NOMO-1 treated with DMSO at 0.1 percent for 48 hours (cell line): ENCODE measurements around the gene JAKMIP2.
A peak's percentile ranks its signal among the peaks of the same experiment; 100 is the strongest.
"Not testable (repeated sequence)": the region's sequence is repeated elsewhere in the genome, so short reads cannot be mapped to it uniquely, and the experiment has no call there.

Source experiments
- DNase-seq: peaks from one replicate; lab custom pipeline; 2025; ENCODE audit not compliant: unreplicated experiment; lab: John Stamatoyannopoulos, UW

The JAKMIP2 gene

DNA sequence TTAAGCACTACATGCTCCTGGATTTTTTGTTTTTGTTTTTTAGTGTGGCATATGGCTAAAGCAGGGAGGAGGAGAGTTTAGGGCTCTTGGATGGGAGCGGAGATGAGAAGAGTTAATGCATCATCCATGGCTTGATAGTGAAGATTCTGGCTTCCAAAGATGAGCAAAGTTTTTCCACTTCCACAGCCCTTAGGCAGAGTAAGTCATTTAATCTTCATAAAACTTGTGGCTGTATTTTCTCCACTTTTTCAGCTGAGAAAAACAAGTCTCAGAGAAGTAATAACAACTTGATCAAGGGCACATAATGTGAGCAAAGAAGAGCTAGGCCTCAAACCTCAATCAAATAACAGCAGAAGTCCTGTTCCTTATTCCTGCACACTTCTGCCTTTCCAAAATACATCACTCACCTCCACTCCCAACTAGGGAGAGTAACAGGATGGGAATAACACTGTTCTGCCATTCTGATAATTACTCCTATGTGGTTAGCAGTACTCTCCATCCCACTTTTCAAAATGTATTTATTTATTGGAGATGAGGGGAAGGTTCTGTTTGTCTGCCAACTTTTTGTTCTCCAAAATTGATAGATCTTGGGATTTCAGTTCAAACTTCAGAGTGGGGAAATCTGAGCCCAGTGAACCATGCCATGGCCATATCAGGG, 218.9 kb downstream of the JAKMIP2 start:
- no peak for DNase-seq

DNA sequence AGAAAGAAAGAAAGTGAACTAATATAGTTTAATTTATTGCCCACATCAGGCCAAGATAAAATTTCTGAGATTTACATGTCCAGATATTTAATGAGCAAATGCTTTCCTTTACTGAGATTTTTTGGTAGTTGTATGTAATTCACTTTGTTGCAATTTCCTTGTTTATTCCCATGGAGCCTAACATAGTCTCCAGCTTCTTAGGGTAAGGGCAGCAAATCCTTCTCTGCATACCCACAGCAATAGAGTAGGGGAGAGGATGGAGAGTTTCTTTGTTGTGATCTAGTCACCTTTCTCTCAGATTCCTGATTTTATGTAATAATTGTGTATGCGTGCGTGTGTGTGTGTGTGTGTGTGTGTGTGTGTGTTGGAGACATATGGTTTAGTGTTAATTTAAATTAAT, 221.1 kb downstream of the JAKMIP2 start:
- no peak for DNase-seq

DNA sequence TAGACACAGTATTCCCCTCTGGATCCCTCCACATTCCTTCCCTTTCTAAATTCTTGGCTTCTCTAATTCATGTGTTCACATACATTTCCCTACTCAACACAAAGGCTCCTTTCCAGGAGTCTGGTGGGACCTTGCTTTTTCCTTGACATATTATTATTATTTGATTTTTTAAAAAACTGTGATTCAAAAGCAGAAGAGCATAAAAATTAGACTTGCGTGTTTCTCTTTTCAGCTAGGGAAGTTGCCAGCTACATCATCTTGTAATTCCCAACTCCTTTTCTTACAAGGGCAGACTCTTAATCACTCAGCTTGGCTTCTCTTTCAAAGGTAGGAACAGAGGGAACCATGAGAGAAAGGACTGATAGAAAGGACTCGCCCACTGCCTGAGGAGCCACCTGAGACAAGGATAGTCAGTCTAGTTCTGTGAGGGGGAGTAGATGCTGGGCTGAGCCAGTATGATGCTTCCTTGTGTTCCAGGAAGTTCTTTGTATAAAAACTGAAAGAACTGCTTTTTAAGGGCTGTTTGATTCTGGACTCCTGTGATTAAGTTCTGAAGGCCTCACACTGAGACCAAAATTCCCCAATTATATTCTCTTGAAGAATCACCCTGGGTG, 221.7 kb downstream of the JAKMIP2 start:
- DNase-seq: no peak

DNA sequence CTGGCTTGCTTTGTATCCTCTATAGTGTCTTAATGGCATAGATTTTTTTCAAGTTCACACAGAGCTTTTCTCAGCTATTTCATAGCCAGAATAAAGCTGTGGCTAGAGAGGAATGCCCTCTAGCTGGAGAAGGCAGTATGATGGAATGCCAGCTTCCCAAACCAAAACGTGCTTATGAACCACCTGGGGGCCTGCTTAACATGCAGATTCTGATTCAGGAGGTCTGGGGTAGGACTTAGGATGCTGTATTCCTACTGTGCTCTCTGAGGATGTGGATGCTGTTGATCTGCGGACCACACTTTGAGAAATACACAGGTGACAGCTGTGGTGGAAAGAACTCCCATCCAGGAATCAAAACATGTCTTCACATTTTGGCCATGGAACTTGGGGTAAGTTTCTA, 222.8 kb downstream of the JAKMIP2 start:
- DNase-seq: no peak

DNA sequence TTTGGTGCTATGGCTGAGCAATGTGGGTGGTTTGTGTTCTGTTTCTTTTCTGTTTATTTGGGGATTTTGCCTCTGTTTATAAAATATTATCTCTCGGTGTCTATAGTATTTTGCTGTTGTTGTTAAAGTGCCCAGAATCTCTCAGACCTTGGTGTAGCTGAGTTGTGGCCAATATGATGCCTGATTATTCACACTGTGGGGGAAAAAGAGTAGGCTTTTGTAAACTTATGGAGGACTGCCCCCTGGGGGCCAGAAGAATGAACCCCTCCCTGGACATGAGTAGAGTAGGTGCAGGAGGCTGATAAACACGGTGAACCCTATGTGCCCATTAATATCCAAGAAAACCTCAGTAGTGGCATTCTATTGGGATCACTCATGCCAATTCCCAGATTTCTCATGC, 223.7 kb downstream of the JAKMIP2 start:
- DNase-seq: peak; percentile 11

DNA sequence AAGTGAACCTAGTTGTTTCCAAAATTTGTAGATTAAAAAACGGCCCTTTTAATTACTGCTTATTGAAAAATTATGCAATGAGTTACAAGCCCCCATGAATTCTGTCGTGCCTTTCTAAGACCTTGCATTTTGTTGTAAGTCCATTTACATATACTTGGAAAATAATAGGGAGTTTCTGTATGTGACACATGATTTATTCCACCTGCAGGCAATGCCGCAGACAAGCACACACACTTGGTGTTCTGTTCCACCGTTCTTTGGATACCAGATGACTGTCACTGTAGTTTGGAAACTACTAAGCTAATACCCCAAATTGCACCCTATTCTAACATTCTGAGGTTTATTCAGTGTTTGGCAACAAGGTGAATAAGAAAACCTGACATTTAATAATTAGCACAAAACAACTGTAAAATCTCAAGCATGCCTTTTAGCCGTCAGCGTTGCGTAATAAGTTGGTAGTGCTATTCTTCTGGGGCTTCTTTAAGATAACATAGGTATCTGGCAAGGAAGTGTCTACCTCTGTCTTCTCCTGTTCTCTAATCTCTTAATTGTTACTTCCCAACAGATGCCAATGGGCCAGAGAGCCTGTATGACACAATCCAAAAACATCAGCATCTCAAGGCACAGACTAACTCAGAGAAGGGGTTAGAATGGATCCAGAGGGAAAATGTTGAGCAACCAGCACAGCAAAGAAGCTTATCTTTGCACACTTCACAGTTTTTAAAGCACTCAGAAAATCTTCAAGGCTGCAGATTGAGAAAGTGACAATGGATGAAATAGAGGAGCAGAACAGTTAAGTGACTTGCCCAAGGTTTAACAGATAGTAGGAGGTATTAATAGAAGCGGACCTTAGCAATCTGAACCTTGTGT, 224.4 kb downstream of the JAKMIP2 start:
- DNase-seq: no peak

DNA sequence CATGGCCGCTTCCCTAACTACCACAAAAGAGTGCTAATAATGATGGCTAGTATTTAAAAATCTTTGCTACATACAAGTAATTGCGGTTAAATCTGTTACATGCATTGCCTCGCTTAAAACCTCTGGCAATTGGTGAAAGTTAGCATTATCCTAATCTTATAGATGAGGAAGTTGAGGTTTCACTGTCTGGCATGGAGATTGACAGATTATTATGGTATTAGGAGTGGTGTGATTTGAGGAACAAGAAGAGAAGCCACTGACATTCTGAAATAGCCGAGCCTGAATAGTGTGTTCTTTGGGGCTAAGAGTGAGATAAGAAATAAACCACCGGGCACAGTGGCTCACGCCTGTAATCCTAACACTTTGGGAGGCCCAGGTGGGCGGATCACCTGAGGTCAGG, 227.4 kb downstream of the JAKMIP2 start:
- DNase-seq: peak; percentile 32

DNA sequence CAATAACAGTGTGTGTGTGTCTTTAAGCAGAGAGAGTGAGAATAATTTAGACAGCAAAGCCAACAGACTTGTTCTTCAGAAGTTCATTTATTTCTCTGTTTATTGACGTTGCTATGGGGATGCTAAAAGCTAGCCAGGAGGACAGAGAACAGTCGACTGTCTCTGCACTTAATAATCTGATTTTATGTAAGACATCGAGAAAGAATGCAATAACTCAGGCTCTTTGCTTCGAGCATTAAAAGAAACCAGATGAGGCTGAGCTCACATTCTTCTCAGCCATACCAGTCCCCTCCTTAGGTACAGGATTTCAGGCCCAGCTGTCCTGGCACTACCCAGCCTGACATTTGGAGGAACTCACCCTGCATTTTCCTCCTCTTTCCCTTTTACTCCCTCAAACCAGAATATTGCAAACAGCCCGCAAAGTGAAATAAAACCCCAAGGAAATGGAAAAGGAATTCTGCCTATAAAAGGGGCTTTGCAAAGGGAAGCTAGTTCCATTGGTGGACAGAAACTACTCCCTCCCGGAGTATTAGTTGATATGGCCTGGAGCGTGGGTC, 228.2 kb downstream of the JAKMIP2 start:
- DNase-seq: no peak

DNA sequence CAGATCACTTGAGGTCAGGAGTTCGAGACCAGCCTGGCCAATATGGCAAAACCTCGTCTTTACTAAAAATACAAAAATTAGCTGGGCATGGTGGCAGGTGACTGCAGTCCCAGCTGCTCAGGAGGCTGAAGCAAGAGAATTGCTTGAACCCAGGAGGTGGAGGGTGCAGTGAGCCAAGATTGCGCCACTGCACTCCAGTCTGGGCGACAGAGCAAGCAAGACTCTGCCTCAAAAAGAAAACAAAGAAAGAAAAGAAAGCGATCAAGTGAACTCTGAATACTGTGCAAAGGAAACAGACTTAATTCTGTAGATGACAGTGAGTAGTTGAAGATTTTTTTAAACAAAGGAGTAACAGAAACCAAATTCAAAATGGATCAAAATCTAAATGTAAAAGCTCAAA, 228.7 kb downstream of the JAKMIP2 start:
- not testable (repeated sequence) for DNase-seq

DNA sequence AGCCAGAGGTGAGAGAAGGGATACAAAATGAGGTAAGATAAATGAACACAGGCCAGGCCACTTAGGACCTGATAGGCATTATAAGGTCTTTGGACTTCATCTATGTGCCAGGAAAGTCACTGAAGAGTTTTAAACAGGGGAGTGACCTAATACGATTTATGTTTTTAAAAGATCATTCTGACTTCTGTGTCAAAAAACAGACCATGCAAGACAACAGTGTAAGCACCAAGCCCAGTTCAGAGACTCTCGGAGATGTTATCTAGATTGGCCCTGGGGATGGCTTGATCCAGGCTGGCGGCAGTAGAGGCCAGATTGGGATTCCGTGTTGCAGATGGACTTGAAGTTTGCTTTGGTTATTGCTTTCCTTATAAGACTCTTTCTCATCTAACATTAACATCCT, 229.6 kb downstream of the JAKMIP2 start:
- no peak for DNase-seq

DNA sequence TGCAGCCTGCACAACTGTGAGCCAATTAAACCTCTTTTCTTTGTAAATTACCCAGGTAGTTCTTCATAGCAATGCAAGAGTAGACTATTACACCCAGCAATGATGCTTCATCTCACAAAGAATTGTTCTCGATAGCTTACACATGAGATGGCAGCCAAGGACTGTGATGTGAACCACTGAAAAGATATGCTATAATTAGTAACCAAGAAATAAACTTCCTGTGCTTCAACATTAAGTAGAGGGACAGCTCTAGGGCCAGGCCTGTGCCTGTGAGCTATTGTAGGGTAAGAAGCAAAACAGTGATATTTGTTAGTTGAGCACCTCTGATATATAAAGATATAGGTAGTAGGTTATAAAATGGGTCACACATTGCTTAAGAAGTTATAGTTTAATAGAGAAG, 230.9 kb downstream of the JAKMIP2 start:
- DNase-seq: no peak

DNA sequence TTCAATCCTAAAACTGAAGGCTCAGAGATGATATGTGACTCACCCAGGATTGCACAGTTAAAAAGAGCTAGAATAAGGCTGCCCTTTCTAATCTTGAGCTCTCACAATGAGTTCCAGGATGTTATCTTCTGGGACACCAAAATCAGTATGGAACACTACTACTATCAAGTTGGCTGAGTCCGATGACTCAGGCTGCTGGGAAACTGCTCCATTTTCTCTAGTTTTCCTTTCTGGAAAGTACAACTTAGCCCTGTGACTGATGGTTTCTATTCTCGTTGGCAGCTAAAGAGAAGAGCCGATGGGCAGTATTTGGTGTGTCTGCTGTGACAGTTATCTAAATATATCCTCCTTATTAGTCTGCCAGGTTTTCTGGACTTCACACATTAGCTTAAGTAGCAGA, 234.8 kb downstream of the JAKMIP2 start:
- DNase-seq: no peak

DNA sequence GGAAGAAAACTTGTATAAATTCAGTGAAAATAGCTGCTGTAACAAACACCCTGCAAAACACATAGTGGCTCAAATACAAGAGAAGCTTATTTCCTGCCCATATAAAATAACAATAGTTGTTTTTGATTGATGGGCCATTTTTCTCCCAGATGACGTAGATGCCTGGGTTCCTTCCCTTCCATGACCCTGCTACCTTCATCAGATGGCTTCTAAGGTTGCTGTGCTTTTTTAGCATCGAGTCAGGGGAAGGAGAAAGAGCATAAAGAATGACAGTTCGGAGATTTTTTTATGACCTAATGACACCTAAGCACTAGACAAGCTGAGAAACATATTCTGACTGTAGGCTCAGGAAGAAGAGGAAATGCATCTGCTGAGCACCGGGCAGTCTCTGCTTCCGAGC, 238.0 kb downstream of the JAKMIP2 start:
- no peak for DNase-seq

DNA sequence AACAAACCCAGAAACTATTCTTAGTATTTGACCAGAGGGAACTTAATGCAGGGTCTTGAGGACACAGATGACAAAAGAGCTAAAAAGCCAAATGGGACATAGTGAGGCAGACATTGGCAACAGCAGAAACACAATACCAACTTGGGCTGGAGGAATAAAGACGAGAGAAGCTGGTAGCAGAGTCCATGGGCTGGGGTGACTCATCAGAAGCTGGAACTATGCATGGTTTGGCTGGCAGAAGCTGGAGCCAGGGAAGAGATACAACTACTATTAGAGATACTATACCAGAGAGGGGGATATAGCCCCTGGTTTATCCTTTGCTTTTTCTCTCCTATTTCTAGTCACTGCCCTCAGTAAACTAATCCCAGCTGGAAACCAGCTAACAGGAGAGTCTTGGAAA, 243.5 kb downstream of the JAKMIP2 start:
- no peak for DNase-seq

DNA sequence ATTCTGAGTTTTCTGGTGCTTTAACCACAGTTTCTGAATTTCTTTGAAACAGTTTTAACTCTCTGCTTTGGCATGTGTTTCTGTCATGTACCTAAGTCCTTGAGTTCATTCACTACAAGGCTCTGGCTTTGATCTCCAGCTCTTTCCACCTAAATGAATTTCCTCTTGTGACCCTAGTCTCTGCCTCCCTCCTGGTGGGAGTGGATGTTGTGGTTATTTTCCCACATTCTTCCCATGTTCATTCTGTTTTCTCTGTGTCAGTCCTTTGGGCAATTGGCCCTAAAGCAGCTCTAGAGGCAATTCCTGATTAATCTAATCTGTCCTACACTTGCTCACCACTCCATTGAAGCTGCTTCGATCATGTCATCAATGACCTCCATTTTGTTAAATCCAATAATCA, 244.3 kb downstream of the JAKMIP2 start:
- no peak for DNase-seq
